ENCODE measurements around the gene SORT1.

DNA sequence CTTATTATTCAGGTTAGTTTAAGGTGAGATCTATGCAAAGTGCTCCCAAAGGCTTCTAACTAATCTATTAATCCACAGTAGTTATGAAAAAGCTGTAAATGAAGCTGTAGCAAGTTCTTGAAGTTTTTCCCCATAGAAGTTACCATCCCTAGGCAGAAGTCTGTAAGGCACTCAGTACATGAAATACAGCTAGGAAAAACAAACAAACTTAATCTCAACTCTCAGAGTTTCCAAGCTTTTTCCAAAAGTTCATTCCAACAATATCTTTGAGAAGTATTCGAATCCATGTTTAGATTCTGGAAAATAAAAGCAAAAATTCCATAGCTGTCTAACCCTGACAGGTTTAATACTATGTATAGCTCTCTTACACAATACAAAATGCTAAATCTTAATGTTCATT, 41.2 kb downstream of the SORT1 start:
- no peak for TF ChIP-seq CTCF (IDR thresholded peaks at IDR 0.05)
- TF ChIP-seq POLR2A (IDR thresholded peaks at IDR 0.05; ENCODE audit: low read depth) = no peak
- no peak for TF ChIP-seq POLR2AphosphoS5 (IDR thresholded peaks at IDR 0.05)
- TF ChIP-seq EP300 (IDR thresholded peaks at IDR 0.05) = no peak
